ENCODE results near the gene CEP20.

CEP20 gene

DNA sequence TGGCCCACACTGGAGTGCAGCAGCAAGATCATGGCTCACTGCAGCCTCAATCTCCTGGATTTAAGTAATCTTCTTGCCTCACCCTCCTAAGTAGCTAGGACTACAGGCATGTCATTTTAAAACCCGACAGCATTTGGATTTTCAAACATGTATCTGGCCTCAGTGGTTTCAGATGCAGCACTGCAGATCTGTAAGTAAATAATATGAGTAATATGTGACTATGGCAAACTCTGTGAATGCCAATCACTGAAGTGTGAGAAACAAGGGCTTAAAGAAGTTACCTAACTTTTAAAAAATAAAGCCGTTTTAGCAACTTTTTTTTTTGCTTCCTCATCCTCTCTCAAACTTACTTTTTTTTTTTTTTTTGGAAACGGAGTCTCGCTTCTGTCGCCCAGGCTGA, 11.9 kb downstream of the CEP20 start:
- POLR2A ChIA-PET, result no interaction called here
- peaks cover 4 to 43% (median 27%) of the 10 kb centered on the region in 4 experiments for H3K36me3 ChIP-seq (ENCODE audit: control insufficient read depth in 4 of 4, insufficient read depth in 4 of 4, low read length in 3 of 4)
- WGBS (ENCODE audit: insufficient coverage), result 100% methylated on average over 1 of the region's 5 CpGs

DNA sequence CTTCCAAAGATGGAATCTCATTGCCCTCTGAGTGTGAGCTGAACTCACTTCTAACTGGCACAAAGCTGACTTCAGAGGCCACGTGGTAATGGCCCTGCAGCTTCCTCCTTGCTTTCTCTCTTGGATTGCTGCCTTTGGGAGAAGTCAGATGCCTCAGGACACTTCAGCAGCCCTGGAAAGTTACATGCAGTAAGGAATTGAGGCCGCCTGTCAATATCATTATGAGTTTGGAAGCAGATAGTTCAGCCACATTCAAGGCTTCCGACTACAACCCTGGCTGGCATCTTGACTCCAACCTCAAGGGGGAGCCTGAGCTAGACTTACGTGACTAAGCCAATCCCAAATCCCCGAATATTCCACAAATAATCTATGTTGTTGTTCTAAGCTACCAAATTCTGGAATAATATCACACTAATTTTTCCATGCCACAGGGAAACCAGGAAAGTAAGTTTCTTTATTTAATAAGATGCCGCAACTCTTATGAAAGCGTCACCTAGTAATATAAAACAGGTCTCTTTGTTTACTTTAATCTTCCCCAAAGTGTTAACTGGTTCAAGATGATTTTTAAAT, 13.6 kb downstream of the CEP20 start:
- Histone ChIP-seq H3K9me3 (ENCODE audit: control extremely low read depth in 1 of 5, control insufficient read depth in 4 of 5, insufficient read depth in 2 of 5, low read depth in 1 of 5, low read length in 4 of 5) (no peaks in the 10 kb centered on the region), H3K27ac (ENCODE audit: insufficient read depth in 1 of 2, low read depth in 1 of 2, low read length in 2 of 2, poor library complexity in 1 of 2, severe bottlenecking in 2 of 2) (peak overlapping the region; percentile 12 to 54), H3K36me3 (ENCODE audit: control insufficient read depth in 4 of 4, insufficient read depth in 4 of 4, low read length in 3 of 4) (peaks cover 7 to 54% (median 32%) of the 10 kb centered on the region in 4 experiments), H3K27me3 (replicated peaks in 2 of 5; ENCODE audit: control insufficient read depth in 4 of 5, insufficient read depth in 5 of 5, low read length in 4 of 5) (no peaks in the 10 kb centered on the region), H3K4me1 (ENCODE audit: control extremely low read depth in 1 of 4, control insufficient read depth in 4 of 4, insufficient read depth in 4 of 4, low read length in 3 of 4) (peaks cover 0 to 16% (median 10%) of the 10 kb centered on the region in 4 experiments), H3K4me3 (ENCODE audit: control insufficient read depth in 1 of 7, extremely low read depth in 1 of 7, insufficient read depth in 4 of 7, low read depth in 2 of 7, low read length in 6 of 7) (peak overlapping the region in 1 of 7 experiments; percentile 59)
- DNase-seq, result peak; percentile 49 to 63 (median 58)
- ChIA-PET POLR2A (interaction anchor here (0.6 to 1.2 kb wide), 6 partner anchors 11 to 253 kb away, joined by 3 to 5 read pairs (median 4); no protein-coding TSS in a partner anchor), CTCF (interaction anchor here (0.7 to 3.9 kb wide), 29 partner anchors 8 to 316 kb away, joined by 3 to 28 read pairs (median 4); partner anchors contain the start of gene CEP20)
- WGBS (ENCODE audit: insufficient coverage), result 4% methylated on average over 2 of the region's 7 CpGs

More for the DNA sequence above, 11.9 kb downstream of the CEP20 start:
- CTCF ChIA-PET, result interaction anchor here (0.6 to 1.2 kb wide), 2 partner anchors 30 to 106 kb away, joined by 4 read pairs; no protein-coding TSS in a partner anchor
- no peaks in the 10 kb centered on the region for H3K27me3 ChIP-seq (replicated peaks in 2 of 5; ENCODE audit: control insufficient read depth in 4 of 5, insufficient read depth in 5 of 5, low read length in 4 of 5)
- H3K9me3 ChIP-seq (ENCODE audit: control extremely low read depth in 1 of 5, control insufficient read depth in 4 of 5, insufficient read depth in 2 of 5, low read depth in 1 of 5, low read length in 4 of 5), result no peaks in the 10 kb centered on the region
- no peak overlapping the region for H3K4me3 ChIP-seq (ENCODE audit: control insufficient read depth in 1 of 7, extremely low read depth in 1 of 7, insufficient read depth in 4 of 7, low read depth in 2 of 7, low read length in 6 of 7)
- no peak for DNase-seq
- no peak overlapping the region for H3K27ac ChIP-seq (ENCODE audit: insufficient read depth in 1 of 2, low read depth in 1 of 2, low read length in 2 of 2, poor library complexity in 1 of 2, severe bottlenecking in 2 of 2)
- peaks cover 0 to 16% (median 10%) of the 10 kb centered on the region in 4 experiments for H3K4me1 ChIP-seq (ENCODE audit: control extremely low read depth in 1 of 4, control insufficient read depth in 4 of 4, insufficient read depth in 4 of 4, low read length in 3 of 4)

DNA sequence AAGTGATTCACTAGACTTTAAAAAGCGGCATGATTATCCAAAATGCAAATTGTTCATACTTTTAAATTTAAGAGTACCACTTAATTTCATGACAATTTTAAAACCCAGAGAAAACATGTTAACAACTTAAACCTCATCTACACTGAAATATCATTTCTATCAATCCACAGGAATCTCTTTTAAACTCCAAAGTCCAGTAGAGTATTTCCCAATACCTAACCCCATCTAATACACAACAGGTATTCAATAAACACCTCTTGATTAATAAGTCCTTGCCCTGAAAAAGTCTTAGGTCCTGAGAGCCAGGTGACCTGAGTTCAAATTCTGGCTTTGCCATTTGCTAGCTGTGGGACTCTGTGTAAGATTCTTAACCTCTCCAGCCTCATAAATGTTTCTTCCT, 14.7 kb downstream of the CEP20 start:
- Histone ChIP-seq H3K4me1 (ENCODE audit: control extremely low read depth in 1 of 4, control insufficient read depth in 4 of 4, insufficient read depth in 4 of 4, low read length in 3 of 4) (peaks cover 0 to 10% (median 5%) of the 10 kb centered on the region in 4 experiments), H3K4me3 (ENCODE audit: control insufficient read depth in 1 of 7, extremely low read depth in 1 of 7, insufficient read depth in 4 of 7, low read depth in 2 of 7, low read length in 6 of 7) (no peak overlapping the region), H3K27me3 (replicated peaks in 2 of 5; ENCODE audit: control insufficient read depth in 4 of 5, insufficient read depth in 5 of 5, low read length in 4 of 5) (no peaks in the 10 kb centered on the region), H3K9me3 (ENCODE audit: control extremely low read depth in 1 of 5, control insufficient read depth in 4 of 5, insufficient read depth in 2 of 5, low read depth in 1 of 5, low read length in 4 of 5) (no peaks in the 10 kb centered on the region), H3K27ac (ENCODE audit: insufficient read depth in 1 of 2, low read depth in 1 of 2, low read length in 2 of 2, poor library complexity in 1 of 2, severe bottlenecking in 2 of 2) (no peak overlapping the region), H3K36me3 (ENCODE audit: control insufficient read depth in 4 of 4, insufficient read depth in 4 of 4, low read length in 3 of 4) (peaks cover 7 to 57% (median 38%) of the 10 kb centered on the region in 4 experiments)
- WGBS (ENCODE audit: insufficient coverage), result 93% methylated on average over 1 of the region's 1 CpG
- DNase-seq, result no peak
- POLR2A ChIA-PET, result interaction anchor here (0.9 kb wide), 1 partner anchor 10 kb away, joined by 3 read pairs; no protein-coding TSS in a partner anchor
- CTCF ChIA-PET, result interaction anchor here (0.8 to 3.9 kb wide), 11 partner anchors 9 to 256 kb away, joined by 3 to 28 read pairs (median 6); partner anchors contain the start of gene CEP20

DNA sequence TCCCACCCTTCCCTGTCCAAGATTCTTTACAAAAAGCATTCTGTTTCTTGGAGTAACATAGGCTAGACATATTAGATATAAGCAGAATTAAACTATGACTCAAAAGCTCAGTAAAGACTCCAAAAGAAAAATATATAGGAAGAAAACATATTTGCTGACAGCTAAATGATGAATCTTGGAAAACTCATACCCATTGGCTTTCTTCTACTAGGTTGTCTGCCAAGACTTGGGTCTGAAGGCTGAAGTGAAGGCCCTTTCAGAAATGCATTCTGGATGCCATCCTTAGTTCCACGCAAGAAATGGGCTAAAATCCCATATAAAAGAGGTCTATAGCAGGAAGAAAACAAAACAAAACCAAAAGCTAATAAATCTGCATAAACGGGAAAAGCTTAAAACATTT, 15.1 kb downstream of the CEP20 start:
- H3K9me3 ChIP-seq (ENCODE audit: control extremely low read depth in 1 of 5, control insufficient read depth in 4 of 5, insufficient read depth in 2 of 5, low read depth in 1 of 5, low read length in 4 of 5), result no peaks in the 10 kb centered on the region
- ChIA-PET POLR2A (no interaction called here), CTCF (interaction anchor here (1.2 to 3.9 kb wide), 9 partner anchors 9 to 257 kb away, joined by 3 to 28 read pairs (median 6); partner anchors contain the start of gene CEP20)
- H3K4me3 ChIP-seq (ENCODE audit: control insufficient read depth in 1 of 7, extremely low read depth in 1 of 7, insufficient read depth in 4 of 7, low read depth in 2 of 7, low read length in 6 of 7), result no peak overlapping the region
- peaks cover 7 to 55% (median 36%) of the 10 kb centered on the region in 4 experiments for H3K36me3 ChIP-seq (ENCODE audit: control insufficient read depth in 4 of 4, insufficient read depth in 4 of 4, low read length in 3 of 4)
- whole genome bisulfite sequencing (ENCODE audit: insufficient coverage), result 91% methylated on average over 1 of the region's 2 CpGs
- H3K27ac ChIP-seq (ENCODE audit: insufficient read depth in 1 of 2, low read depth in 1 of 2, low read length in 2 of 2, poor library complexity in 1 of 2, severe bottlenecking in 2 of 2), result no peak overlapping the region
- DNase-seq, result no peak
- peaks cover 0 to 10% (median 5%) of the 10 kb centered on the region in 4 experiments for H3K4me1 ChIP-seq (ENCODE audit: control extremely low read depth in 1 of 4, control insufficient read depth in 4 of 4, insufficient read depth in 4 of 4, low read length in 3 of 4)
- H3K27me3 ChIP-seq (replicated peaks in 2 of 5; ENCODE audit: control insufficient read depth in 4 of 5, insufficient read depth in 5 of 5, low read length in 4 of 5), result no peaks in the 10 kb centered on the region

DNA sequence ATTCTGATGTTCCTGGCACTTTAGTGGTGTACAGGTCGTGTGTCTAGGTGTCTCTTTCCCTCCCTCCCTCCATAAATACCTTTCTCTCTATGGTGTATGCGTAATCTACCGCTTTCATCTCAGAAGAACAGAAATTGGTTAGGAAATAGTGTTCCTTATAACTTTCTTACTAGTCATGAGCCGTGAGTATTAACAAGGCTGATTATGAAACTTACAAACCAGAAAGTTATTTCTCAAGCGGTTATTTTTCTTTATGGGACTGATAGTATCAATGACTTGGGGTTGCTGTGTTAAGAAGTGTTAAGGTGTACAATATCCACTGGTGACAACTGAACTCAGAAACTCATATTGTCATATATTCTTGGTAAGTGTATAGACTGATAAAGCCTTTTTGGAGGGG, 18.4 kb downstream of the CEP20 start:
- Histone ChIP-seq H3K27ac (ENCODE audit: insufficient read depth in 1 of 2, low read depth in 1 of 2, low read length in 2 of 2, poor library complexity in 1 of 2, severe bottlenecking in 2 of 2) (no peak overlapping the region), H3K9me3 (ENCODE audit: control extremely low read depth in 1 of 5, control insufficient read depth in 4 of 5, insufficient read depth in 2 of 5, low read depth in 1 of 5, low read length in 4 of 5) (no peaks in the 10 kb centered on the region), H3K4me3 (ENCODE audit: control insufficient read depth in 1 of 7, extremely low read depth in 1 of 7, insufficient read depth in 4 of 7, low read depth in 2 of 7, low read length in 6 of 7) (no peak overlapping the region), H3K27me3 (replicated peaks in 2 of 5; ENCODE audit: control insufficient read depth in 4 of 5, insufficient read depth in 5 of 5, low read length in 4 of 5) (no peaks in the 10 kb centered on the region), H3K36me3 (ENCODE audit: control insufficient read depth in 4 of 4, insufficient read depth in 4 of 4, low read length in 3 of 4) (peaks cover 12 to 64% (median 48%) of the 10 kb centered on the region in 4 experiments), H3K4me1 (ENCODE audit: control extremely low read depth in 1 of 4, control insufficient read depth in 4 of 4, insufficient read depth in 4 of 4, low read length in 3 of 4) (peaks cover 0 to 7% (median 5%) of the 10 kb centered on the region in 4 experiments)
- CTCF ChIA-PET, result interaction anchor here (1.0 kb wide), 1 partner anchor 38 kb away, joined by 3 read pairs; no protein-coding TSS in a partner anchor
- DNase-seq, result no peak
- POLR2A ChIA-PET, result interaction anchor here (1.0 kb wide), 1 partner anchor 16 kb away, joined by 3 read pairs; no protein-coding TSS in a partner anchor
- 83% methylated on average over 1 of the region's 5 CpGs for WGBS (ENCODE audit: insufficient coverage)

DNA sequence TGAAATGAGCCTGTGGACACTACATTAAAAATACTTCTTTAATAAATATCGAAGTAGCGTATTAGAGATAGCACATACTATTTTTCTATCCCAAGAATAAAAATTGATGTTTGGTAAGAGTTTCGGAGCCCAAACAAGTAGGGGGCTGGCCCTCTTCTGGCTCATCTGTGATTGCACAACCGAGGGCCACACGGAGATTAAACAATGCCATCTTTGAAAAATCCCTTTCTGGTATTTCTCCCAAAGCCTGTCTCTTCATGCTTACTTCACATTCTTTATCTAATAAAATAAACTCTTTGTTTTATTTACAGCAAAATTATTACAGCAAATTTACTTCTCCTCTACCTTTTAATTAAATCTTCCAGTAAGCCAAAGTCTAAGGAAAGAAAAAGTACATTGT, 22.0 kb downstream of the CEP20 start:
- ChIA-PET POLR2A (no interaction called here), CTCF (no interaction called here)
- Histone ChIP-seq H3K9me3 (ENCODE audit: control extremely low read depth in 1 of 5, control insufficient read depth in 4 of 5, insufficient read depth in 2 of 5, low read depth in 1 of 5, low read length in 4 of 5) (no peaks in the 10 kb centered on the region), H3K36me3 (ENCODE audit: control insufficient read depth in 4 of 4, insufficient read depth in 4 of 4, low read length in 3 of 4) (peaks cover 8 to 53% (median 32%) of the 10 kb centered on the region in 4 experiments), H3K4me3 (ENCODE audit: control insufficient read depth in 1 of 7, extremely low read depth in 1 of 7, insufficient read depth in 4 of 7, low read depth in 2 of 7, low read length in 6 of 7) (no peak overlapping the region), H3K27ac (ENCODE audit: insufficient read depth in 1 of 2, low read depth in 1 of 2, low read length in 2 of 2, poor library complexity in 1 of 2, severe bottlenecking in 2 of 2) (no peak overlapping the region), H3K4me1 (ENCODE audit: control extremely low read depth in 1 of 4, control insufficient read depth in 4 of 4, insufficient read depth in 4 of 4, low read length in 3 of 4) (no peaks in the 10 kb centered on the region), H3K27me3 (replicated peaks in 2 of 5; ENCODE audit: control insufficient read depth in 4 of 5, insufficient read depth in 5 of 5, low read length in 4 of 5) (no peaks in the 10 kb centered on the region)
- no peak for DNase-seq
- 100% methylated on average over 3 of the region's 5 CpGs for WGBS (ENCODE audit: insufficient coverage)

DNA sequence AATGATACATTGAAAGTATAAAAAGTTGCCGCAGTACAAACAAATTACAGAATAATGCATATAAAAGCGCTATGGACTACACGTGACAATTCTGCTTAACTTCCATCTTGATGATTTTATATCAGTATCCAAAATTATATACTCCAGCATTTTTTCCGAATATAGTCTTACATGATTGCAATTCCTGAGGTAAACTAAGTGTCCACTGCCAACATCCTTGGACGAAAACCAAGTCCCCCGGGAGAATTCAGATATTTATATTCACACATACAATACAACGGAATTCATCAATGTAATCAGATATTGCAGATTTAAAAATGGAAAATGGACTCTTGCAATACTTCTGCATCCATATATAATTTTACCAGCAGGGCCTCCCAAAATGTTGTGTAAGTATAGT, 22.7 kb downstream of the CEP20 start:
- Histone ChIP-seq H3K4me1 (ENCODE audit: control extremely low read depth in 1 of 4, control insufficient read depth in 4 of 4, insufficient read depth in 4 of 4, low read length in 3 of 4) (no peaks in the 10 kb centered on the region), H3K36me3 (ENCODE audit: control insufficient read depth in 4 of 4, insufficient read depth in 4 of 4, low read length in 3 of 4) (peaks cover 7 to 51% (median 29%) of the 10 kb centered on the region in 4 experiments), H3K4me3 (ENCODE audit: control insufficient read depth in 1 of 7, extremely low read depth in 1 of 7, insufficient read depth in 4 of 7, low read depth in 2 of 7, low read length in 6 of 7) (no peak overlapping the region), H3K27ac (ENCODE audit: insufficient read depth in 1 of 2, low read depth in 1 of 2, low read length in 2 of 2, poor library complexity in 1 of 2, severe bottlenecking in 2 of 2) (no peak overlapping the region), H3K9me3 (ENCODE audit: control extremely low read depth in 1 of 5, control insufficient read depth in 4 of 5, insufficient read depth in 2 of 5, low read depth in 1 of 5, low read length in 4 of 5) (no peaks in the 10 kb centered on the region), H3K27me3 (replicated peaks in 2 of 5; ENCODE audit: control insufficient read depth in 4 of 5, insufficient read depth in 5 of 5, low read length in 4 of 5) (no peaks in the 10 kb centered on the region)
- 100% methylated on average over 1 of the region's 7 CpGs for WGBS (ENCODE audit: insufficient coverage)
- ChIA-PET POLR2A (no interaction called here), CTCF (interaction anchor here (2.5 kb wide), 1 partner anchor 8 kb away, joined by 12 read pairs; no protein-coding TSS in a partner anchor)
- DNase-seq, result no peak
